Measurements from ENCODE around the gene LRRC70.

DNA sequence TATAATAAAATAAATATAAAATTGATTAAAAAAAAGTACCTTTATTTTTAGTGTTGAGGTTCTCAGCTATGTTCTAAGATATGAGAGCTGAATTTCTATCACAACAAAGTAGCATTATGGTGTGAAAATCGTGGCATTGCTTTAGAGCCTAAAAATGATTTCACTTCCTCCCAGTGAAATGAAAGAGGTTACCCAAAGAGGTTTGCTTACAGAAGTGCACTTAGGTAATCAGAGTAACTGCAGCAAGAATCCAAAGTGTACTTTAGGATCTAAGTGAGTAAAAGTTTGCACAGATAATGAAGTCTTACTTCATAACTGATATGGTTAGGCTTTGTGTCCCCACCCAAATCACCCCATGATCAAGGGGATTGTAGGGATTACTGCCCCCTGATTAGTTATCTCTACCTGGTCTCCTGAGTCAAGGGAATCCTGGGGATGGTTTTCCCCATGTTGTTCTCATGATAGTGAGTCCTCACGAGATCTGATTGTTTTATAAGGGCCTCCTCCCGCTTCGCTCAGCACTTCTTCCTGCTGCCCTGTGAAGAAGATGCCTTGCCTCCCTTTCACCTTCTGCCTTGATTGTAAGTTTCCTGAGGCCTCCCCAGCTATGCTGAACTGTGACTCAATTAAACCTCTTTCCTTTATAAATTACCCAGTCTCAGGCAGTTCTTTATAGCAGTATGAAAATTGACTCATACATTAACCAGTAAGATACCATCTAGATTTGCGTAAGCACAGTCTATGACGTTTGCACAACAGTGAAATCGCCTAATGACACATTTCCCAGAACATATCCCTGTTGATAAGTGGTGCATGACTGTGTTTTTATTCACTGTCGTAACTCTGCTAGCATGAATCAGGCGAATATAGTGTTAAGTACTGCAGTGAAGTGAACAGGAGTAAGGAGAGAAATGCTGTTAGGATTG, 40.3 kb upstream of the LRRC70 start:
- TF ChIP-seq, protein P1, sequence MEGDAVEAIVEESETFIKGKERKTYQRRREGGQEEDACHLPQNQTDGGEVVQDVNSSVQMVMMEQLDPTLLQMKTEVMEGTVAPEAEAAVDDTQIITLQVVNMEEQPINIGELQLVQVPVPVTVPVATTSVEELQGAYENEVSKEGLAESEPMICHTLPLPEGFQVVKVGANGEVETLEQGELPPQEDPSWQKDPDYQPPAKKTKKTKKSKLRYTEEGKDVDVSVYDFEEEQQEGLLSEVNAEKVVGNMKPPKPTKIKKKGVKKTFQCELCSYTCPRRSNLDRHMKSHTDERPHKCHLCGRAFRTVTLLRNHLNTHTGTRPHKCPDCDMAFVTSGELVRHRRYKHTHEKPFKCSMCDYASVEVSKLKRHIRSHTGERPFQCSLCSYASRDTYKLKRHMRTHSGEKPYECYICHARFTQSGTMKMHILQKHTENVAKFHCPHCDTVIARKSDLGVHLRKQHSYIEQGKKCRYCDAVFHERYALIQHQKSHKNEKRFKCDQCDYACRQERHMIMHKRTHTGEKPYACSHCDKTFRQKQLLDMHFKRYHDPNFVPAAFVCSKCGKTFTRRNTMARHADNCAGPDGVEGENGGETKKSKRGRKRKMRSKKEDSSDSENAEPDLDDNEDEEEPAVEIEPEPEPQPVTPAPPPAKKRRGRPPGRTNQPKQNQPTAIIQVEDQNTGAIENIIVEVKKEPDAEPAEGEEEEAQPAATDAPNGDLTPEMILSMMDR (IDR thresholded peaks at IDR 0.05) = no peak
- no peak for TF ChIP-seq POLR2A (IDR thresholded peaks at IDR 0.05)
